NCI-H748 (cell line): ENCODE results near the gene LDLRAD4.
"Not testable (repeated sequence)": the region's sequence is repeated elsewhere in the genome, so short reads cannot be mapped to it uniquely, and the experiment has no call there.

Experiments used
- DNase-seq: peaks from one replicate; lab custom pipeline; 2025; ENCODE audit not compliant: unreplicated experiment; lab: John Stamatoyannopoulos, UW

LDLRAD4 gene

DNA sequence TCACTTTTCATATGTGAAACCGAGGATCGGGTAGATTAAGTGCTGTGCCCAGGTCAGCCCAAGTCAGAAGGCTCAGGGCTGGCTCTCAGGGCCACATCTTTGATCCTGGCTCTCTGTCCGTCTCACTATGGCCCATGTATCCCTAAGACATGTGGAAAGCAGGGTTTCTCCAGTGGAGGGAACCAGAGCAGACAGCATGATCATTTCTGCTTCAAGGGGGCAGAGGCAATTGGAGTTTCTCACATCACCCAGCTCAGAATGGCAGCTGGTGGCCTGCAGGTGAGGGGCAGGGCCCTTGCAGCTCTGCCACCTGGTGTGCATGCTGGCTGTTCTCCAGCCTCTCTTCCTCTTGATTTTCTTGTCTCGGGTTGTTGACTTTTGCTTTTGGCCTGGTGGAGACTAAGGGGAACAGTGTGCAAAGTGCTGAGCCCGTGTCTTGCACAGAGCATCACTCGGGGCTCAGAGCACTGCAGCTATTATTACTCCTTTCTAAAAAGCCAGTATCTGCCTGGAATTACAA lies 27.0 kb downstream of the LDLRAD4 start:
- peak; percentile 38 for DNase-seq

DNA sequence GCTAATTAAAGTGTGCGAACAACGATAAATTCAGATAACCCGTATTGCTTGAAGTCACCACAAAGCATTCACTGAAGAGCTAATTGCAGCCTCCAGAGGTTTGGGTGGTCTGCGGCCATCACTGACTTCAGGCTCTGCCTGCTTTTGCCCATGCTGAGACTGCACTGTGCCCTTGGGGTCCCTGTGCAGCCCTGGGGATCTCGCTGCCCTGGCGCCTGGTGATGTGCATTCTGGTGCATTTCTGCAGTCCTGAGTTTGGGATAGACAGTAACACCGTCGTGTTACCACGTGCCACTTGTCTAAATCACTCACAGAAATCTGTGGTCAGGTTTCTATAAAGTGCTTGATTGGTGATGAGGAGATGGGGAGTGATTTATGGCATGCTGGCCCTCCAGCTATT lies 27.6 kb downstream of the LDLRAD4 start:
- DNase-seq, result no peak

DNA sequence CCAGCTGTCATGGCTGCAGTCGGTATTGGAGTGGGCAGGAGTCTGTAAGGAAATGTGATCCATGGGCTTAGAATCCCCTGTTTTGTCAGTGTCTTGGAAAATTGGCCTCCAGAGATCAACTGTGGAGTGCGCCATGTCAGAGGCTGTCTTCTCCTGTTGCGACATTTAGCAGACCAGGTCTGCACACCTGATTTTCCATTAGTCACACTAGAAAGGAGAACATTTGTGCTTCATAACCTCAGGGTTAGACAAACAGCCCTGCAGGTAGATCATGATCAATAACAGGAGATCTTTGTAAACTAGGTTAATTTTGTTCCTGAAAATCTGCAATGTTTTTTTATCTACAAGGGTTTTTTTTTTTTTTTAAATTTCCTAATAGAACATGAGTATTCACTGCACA lies 28.0 kb downstream of the LDLRAD4 start:
- no peak for DNase-seq

DNA sequence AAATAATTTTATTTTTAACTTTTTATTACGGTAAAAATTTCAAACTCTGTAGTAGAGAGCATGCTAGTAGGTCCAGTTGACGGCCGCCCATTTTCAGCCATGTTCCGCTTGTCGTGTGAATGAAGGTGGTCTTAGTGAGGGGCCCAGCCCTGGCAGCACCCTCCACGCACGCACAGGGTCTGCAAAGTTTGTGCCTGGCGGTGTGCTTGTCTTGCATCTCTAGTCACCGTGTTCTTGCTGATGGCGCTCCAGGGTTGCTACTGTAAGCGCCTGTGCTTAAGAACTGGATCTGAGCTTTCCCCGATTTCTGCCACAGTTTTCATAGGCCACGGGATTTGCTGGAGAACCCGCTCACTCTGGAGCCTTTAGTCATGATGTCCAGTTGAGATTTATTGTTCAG lies 28.9 kb downstream of the LDLRAD4 start:
- DNase-seq, result no peak

DNA sequence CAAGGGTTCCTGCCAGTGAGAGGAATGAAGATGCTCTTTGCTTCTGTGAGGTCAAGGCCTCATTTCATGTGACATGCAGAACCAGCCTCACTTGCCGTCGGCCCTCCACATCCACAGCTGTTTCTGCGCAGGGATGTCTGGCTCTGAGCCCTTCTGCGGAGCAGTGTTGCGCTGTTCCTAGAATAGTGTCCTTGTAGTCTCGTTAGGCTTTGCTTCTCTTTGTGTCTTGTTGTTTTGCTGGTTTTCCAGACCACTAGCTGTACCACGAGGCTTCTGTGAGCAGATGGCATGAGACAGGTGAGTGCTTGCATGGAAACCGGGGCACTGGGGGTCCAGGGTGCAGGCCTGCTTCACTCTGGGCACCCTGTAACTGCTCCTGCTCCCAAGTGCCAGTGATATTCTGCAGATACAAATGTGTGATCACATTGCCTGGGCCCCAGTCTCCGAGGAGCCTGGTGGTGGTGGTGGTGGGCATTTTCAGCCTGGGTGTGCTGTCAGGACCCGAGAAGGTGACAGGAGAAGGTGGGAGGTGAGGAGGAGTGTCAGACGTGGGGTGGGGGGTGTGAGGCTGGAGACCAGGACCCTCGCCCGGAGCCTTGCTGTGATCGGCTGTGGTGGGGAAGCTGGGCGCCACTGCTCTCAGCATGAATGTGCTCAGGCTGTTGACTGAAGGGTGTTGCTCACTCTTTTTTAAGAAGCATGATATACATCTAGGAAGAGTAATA lies 34.3 kb downstream of the LDLRAD4 start:
- DNase-seq, result no peak

DNA sequence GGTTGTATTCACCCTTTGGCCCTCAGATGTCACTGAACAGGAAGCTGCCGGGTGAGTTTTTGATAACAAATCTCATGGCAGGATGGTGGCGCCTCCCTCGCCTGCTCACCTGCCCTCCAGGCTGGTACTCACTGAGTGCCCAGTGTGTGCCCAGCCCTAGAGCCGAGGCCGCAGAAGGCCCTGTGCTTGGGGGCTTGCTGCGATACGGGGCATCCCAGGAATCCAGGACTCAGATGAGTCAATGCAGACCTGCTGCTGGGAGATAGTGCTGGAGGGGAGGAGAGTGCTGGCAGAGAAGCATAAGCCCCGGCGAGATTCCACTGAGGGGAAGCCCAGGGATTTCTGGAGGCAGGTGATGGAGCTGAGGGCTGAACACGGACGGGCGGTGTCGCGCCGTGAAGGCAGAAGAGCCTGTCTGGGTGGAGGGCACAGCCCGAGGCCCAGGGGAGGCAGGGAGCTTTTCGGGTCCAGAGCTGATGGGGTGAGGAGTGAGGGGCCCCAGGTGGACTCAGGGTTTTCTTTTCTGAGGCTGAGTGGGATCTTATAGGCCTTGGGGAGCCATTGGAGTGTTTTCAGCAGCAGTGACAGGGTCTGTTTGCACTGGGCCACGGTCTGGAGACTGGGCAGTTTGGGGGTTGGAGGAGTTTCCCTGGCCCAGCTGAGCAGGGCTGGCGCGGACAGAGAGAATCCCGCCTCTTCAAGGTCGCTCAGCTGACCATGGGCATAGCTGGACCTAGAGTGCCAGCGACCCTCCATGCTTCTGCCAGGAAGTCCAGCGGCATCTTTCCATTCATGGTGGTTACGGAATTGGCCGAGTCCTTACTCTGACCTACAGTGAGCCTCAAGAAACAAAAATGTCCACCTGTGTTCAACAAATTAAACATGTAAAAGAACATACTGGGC lies 35.5 kb downstream of the LDLRAD4 start:
- no peak for DNase-seq

DNA sequence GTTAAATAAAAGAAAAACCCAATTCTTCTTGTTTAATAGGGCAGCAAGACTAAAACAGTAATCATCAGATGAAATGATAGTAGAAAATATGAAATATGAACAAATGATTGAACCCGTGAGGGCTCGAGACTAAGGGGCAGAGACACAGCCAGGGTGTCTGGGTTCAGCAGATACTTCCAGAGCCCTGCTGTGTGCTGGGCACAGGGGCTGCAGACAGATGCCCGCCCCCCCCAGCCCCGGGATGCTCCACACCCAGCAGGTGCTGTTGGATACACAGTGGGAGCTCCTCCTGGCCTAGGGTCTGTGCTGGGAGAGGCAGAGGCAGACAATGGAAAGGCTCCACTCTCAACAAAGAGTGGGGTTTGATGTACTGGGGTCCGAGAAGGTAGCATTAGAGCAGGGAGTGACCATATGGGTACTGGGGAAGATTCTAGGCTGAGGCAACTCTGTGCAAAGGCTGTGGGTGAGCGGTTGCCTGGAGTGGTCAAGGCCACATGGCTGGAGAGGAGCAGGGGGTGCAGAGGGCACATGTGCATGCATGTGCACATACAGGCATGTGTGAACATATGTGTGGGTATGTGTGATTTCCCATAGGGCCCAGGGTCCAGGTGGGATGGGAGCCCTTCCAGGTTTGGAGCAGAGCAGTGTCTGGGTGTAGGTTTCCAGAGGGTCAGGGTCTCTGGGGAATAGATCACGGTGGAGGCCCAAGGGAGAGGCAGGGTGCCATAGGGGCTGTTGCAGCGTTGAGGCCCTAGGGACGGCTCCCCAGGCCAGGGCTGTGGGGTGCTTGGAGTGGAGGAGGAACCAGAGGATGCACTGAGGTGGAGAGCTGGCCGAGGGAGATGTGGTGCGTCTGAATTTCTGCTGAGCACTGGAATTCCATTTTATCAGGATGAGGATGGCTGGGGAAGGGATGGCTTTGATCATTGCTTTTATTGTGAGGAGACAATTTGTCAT lies 36.7 kb downstream of the LDLRAD4 start:
- no peak for DNase-seq

DNA sequence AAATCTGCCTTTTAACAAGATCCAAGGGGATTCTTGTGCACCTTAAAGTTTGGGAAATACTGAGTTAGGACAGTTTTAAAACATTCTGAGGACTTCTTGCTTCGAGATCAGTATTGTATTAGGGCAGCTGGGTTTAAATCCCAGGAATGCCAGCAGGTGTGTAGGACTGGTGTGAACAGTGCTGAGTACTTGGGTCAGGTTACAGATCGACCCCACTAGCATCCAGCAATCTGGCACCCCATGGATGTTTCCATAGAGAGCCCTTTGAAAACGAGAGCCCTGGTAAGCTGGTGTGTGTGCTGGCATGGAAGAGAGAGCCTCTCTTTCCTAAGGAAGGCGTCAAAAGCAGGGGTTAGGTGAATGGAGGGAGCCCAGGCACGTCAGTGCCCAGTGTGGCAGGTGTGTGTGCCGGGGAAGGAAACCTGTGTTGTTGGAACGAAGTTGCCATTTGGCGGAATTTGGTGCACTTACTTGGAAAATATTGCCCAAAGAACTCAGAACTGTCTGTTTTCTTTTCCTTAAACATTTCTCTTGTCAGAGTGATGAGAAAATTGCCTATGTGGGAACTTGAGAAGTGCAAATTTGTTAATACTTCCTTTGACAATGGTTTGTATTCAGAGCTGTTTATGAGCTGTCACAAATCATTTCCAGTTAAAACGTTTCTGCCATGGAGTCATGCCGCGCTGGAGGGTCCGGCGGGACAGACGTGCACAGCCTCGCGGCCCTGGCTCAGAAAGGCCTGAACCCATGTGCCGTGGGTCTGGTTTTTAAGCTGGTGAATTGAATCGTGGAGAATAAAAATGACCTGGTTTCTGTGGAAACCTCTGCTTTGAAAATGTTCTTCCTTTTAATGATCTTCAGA lies 38.1 kb downstream of the LDLRAD4 start:
- peak; percentile 32 for DNase-seq

DNA sequence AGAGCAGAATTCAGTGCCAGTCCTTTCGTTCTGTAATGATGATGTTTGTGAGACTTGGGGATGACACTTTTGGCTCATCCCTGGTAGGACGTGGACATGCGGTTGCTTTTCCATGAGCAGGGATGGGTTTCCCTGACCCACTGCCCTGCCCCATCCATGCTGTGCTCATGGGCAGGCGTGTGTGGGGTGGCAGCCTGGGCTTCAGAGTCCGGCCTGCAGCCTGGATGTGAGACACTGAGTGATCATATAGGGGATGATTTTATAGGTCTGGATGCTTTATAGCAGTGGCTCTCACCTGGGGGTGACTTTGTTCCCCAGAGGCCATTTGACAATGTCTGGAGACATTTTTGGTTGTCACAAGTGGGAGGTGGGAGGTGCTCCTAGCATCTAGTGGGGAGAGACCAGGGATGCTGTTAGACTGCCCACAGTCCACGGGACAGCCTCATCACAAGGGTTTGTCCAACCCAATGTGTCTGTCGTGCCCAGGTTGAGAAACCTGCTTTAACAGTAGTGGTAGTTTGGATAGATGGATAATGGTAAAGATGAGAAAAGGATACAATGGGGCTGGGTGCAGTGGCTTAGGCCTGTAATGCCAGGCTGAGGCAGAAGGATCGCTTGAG lies 38.9 kb downstream of the LDLRAD4 start:
- no peak for DNase-seq

DNA sequence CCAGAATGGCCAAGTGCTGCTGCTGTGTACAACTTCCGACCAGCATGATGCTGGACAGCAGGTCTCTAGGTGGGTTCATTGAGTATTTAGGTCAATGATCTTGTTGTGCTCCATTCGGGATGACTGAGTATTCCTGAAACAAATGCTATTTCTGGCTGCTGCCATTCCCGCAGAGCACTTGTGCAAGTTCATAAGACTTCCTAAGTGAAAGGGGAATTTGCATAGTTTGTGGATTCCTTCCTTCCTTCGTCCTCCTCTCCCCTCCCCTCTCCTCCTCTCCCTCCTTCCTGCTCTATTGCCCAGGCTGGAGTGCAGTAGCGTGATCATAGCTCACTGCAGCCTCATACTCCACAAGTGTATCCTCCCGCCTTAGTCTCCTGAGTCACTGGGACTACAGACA lies 40.4 kb downstream of the LDLRAD4 start:
- DNase-seq, result no peak

DNA sequence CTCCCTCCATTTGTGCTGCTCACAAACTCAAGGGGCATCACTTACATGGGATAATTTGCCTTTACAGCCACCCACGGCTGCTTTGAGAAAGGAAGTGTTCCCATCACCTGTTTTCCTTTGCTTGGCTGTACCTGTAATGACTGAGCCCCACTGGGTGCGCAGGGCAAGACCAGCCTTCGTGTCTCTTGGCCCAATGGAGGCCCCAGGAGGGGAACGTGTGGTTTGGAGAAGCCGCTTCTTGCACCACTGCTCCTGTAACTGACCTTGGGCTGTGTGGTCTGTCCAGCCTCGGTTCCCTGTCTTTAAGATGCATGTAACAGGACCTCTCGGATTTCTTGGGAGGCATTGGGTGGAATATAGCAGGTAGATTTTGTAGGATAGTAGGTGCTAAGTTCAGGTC lies 41.1 kb downstream of the LDLRAD4 start:
- DNase-seq, result no peak

DNA sequence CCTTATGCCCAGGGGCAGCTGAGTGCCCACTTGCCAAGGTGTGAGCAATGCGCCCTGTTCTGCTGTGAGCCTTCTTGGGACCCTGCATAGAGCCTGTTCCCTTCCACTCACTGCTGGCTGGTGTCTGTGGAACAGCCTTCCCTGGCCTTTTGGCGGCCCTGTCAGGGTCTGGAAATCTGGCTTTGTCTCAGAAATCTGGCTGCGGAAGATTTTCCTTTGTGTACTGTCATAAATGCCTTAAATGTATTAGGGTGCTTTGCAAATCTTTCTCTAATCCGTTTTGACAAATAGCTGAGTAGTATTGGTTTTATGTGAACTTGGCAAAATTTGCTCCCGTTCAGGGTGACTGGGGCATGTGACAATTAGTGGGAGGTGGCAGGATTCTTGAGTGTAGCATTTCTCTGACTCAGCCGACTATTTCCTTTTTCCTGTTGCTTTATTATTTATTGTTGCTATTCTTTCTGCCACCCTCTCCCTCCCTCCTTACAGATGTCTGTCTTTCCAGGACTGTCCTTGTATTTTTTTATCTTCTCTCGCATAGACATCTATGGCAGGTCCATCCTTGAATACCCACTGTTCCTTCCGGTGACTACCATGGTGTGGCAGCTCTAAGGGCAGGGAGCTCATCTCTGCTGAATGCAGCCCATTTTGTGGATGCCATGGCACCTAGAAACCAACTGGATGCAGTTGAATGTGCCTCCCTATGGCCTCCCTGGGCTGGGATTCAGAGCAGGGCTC lies 41.8 kb downstream of the LDLRAD4 start:
- DNase-seq, result no peak

DNA sequence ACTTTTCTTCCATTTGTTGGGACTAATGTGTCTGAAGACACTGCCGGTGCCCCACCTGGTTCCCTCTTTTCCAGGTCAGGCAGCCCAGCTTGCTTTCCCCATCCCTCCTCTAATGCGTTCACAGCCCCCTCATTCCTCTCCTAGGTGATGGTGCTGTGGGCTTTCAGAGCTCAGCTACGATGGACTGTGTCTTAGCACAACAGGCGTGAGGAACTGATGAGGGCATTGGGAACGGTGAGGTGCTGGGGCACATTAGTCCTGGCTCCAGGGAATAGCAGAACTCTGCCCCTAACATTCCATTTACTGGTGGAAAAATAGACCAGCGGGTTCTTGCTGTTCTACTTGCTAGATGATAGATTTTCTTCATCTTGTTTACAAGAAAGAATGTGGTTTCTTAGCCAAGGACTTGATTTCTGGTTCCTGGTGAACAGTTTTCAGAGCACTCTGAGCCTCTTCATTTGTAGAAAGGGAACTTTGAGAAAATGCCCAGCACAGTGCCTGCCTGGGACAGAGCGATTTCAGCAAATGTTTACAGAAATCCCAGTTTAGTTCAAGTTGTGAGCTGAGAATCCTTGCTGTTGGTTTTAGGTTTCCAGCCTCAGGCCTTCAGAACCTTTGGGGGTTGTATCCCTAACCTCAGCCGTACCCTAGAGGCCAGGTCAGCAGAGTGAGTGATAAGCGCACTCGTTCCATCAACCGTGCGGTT lies 42.5 kb downstream of the LDLRAD4 start:
- no peak for DNase-seq

DNA sequence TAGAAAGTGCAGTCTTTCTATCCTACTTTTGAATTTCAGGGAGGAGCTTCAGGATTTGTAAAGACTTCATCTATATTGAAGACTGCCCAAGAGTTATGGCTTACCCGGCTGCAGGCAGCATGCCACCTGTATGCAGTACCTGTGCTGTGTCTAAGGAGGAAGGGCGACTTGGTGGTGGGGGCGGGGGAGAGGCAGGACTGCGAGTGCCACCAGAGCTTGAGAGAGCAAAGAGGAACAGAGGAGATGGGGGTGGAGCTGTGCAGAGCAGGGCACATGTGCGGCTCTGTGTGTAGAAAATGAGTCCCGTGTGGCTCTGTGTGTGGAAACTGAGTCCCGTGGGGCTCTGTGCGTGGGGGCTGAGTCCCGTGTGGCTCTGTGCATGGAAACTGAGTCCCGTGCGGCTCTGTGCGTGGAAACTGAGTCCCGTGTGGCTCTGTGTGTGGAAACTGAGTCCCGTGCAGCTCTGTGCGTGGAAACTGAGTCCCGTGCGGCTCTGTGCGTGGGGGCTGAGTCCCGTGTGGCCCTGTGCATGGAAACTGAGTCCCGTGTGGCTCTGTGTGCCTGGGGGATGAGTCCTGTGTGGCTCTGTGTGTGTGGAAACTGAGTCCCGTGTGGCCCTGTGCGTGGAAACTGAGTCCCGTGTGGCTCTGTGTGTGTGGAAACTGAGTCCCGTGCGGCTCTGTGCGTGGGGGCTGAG lies 43.2 kb downstream of the LDLRAD4 start:
- no peak for DNase-seq

DNA sequence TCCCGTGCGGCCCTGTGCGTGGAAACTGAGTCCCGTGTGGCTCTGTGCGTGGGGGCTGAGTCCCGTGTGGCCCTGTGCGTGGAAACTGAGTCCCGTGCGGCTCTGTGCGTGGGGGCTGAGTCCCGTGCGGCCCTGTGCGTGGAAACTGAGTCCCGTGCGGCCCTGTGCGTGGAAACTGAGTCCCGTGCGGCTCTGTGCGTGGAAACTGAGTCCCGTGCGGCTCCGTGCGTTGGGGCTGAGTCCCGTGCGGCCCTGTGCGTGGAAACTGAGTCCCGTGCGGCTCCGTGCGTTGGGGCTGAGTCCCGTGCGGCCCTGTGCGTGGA lies 43.8 kb downstream of the LDLRAD4 start:
- not testable (repeated sequence) for DNase-seq

DNA sequence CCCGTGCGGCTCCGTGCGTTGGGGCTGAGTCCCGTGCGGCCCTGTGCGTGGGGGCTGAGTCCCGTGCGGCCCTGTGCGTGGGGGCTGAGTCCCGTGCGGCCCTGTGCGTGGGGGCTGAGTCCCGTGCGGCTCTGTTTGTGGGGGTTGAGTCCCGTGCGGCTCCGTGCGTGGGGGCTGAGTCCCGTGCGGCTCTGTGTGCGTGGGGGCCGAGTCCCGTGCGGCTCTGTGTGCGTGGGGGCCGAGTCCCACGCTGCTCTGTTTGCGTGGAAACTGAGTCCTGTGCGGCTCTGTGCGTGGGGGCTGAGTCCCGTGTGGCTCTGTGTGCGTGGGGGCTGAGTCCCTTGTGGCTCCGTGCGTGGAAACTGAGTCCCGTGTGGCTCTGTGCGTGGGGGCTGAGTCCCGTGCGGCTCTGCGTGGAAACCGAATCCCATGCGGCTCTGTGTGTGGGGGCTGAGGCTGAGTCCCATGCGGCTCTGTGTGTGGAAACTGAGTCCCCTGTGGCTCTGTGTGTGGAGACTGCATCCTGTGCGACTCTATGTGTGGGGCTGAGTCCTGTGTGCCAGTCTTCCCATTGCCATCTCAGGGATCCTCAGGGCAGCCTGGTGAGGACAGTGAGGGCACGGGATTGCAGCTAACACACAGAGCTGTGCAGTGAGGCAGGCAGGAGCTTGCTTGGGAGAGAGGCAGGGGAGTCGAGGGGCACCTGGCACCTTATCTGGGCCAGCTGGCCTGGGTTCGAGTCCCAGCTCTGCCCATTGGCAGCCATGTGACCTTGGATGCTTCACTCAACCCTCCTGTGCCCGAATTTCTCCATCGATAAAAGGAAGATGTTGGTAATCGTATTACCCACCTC lies 44.5 kb downstream of the LDLRAD4 start:
- DNase-seq, result no peak
